ENCODE data around the gene TUT7. TPM values are rescaled to one million over a fixed set of nuclear protein-coding genes. Genes with fewer than 3 reads are reported as not detected.

TUT7 gene
- total RNA-seq, 1 donor from 2014 or later = 28.5 TPM

DNA sequence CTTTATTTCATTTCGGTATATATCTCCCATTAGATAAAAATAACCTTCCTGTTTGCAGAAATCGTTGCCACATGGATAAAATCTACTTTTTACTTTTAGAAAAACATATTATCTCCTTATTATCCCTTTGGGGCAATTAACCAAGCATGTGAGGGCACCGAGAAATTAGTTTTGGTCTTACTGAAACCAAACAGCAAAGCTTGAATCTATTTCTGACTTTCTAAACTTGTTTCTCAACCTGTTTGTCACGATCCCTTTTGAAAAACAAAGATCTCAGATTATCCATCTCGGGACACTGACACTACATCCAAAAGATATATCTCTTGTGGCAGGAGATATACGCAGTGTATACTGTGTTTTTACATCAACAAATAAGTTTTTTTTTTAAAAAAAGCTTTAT lies 2.3 kb downstream of the TUT7 start:
- Mint-ChIP-seq H3K27ac (no peak overlapping the region), H3K27me3 (ENCODE audit: insufficient read depth, low read depth) (no peaks in the 10 kb centered on the region), H3K9me3 (no peaks in the 10 kb centered on the region), H3K4me1 (peaks cover 21% of the 10 kb centered on the region), H3K36me3 (peaks cover 7% of the 10 kb centered on the region), H3K4me3 (no peak overlapping the region)
- peaks cover 6% of the 10 kb centered on the region for H3K4me1 ChIP-seq
- H3K36me3 ChIP-seq = peaks cover 7% of the 10 kb centered on the region
- TF ChIP-seq, protein P1, sequence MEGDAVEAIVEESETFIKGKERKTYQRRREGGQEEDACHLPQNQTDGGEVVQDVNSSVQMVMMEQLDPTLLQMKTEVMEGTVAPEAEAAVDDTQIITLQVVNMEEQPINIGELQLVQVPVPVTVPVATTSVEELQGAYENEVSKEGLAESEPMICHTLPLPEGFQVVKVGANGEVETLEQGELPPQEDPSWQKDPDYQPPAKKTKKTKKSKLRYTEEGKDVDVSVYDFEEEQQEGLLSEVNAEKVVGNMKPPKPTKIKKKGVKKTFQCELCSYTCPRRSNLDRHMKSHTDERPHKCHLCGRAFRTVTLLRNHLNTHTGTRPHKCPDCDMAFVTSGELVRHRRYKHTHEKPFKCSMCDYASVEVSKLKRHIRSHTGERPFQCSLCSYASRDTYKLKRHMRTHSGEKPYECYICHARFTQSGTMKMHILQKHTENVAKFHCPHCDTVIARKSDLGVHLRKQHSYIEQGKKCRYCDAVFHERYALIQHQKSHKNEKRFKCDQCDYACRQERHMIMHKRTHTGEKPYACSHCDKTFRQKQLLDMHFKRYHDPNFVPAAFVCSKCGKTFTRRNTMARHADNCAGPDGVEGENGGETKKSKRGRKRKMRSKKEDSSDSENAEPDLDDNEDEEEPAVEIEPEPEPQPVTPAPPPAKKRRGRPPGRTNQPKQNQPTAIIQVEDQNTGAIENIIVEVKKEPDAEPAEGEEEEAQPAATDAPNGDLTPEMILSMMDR (IDR thresholded peaks at IDR 0.05) = no peak
- TF ChIP-seq EZH2phosphoT487 (IDR thresholded peaks at IDR 0.05) = no peak
- no peak for TF ChIP-seq EZH2 (IDR thresholded peaks at IDR 0.05)
- peaks cover 64% of the 10 kb centered on the region for H3K79me2 ChIP-seq (ENCODE audit: low read depth)
- peaks cover 3% of the 10 kb centered on the region for H4K20me1 ChIP-seq (ENCODE audit: low read depth)
- H3F3A ChIP-seq (ENCODE audit: low read depth) = peaks cover 18% of the 10 kb centered on the region
- peaks cover 12% of the 10 kb centered on the region for H3K27me3 ChIP-seq
- DNase-seq (ENCODE audit: low spot score) = no peak
- no peak overlapping the region for H3K27ac ChIP-seq
- H3K4me3 ChIP-seq = no peak overlapping the region
- no peak overlapping the region for H3K9ac ChIP-seq
- H3K4me2 ChIP-seq = no peak overlapping the region
- no peak overlapping the region for H2AFZ ChIP-seq (replicated peaks)
- H3K9me3 ChIP-seq (ENCODE audit: low read depth) = no peaks in the 10 kb centered on the region

DNA sequence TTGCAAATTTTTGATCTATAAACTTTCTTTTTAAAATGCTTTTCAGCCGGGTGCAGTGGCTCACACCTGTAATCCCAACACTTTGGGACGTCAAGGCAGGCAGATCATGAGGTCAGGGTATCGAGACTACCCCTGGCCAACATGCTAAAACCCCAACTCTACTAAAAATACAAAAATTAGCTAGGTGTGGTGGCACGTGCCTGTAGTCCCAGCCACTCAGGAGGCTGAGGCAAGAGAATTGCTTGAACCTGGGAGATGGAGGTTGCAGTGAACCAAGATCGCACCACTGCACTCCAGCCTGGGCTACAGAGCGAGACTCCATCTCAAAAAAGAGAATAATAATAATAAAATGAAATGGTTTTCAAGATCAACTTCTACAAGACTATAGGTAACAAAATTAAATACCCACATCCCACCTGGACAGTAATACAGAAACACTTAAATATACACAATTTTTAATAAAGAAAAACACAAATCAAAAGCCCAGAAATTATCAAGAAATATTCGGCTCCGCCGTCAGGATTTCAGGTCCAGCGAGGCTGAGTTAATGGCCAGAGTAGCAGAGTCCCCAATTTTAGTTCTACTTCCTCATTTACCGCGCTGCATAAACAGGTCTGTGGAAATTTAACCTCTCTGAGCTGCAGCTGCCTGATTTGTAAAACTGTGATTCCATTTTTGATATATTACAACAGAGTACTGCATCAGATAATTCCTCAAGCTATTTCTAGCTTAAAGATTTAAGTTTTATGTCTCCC lies 4.0 kb downstream of the TUT7 start:
- Mint-ChIP-seq H3K27me3 (ENCODE audit: insufficient read depth, low read depth) (no peaks in the 10 kb centered on the region), H3K4me3 (no peak overlapping the region)

DNA sequence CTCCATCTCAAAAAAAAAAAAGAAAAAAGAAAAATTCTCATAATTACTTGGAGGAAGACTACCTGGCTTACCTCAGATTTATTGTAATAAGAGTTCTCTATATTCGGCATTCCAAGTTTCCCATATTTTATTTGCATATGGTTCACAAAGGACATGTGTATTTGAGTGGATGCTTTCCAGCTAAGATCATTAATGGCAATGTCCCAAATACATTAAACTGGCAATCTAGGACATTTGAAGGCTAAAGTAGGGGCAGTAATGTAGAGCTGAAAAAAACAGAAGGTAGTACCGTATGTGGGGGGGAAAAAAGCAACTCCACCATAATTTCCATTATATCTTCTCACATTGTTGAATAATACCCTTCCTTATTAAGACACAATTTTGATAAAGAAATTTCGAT lies 4.9 kb downstream of the TUT7 start:
- Histone ChIP-seq H3K4me1 (peaks cover 6% of the 10 kb centered on the region), H3K9ac (no peak overlapping the region), H3K27me3 (no peaks in the 10 kb centered on the region), H3K36me3 (peaks cover 16% of the 10 kb centered on the region), H2AFZ (replicated peaks) (no peak overlapping the region), H3K79me2 (ENCODE audit: low read depth) (peaks cover 69% of the 10 kb centered on the region), H3K9me3 (ENCODE audit: low read depth) (no peaks in the 10 kb centered on the region), H4K20me1 (ENCODE audit: low read depth) (peaks cover 3% of the 10 kb centered on the region), H3K27ac (no peak overlapping the region), H3F3A (ENCODE audit: low read depth) (peaks cover 10% of the 10 kb centered on the region), H3K4me3 (no peak overlapping the region), H3K4me2 (no peak overlapping the region)
- Mint-ChIP-seq H3K36me3 (peaks cover 11% of the 10 kb centered on the region), H3K9me3 (no peaks in the 10 kb centered on the region), H3K4me1 (peaks cover 16% of the 10 kb centered on the region), H3K4me3 (no peak overlapping the region), H3K27ac (no peak overlapping the region), H3K27me3 (ENCODE audit: insufficient read depth, low read depth) (no peaks in the 10 kb centered on the region)
- no peak for TF ChIP-seq EZH2phosphoT487 (IDR thresholded peaks at IDR 0.05)
- TF ChIP-seq, protein P1 (IDR thresholded peaks at IDR 0.05) = no peak
- no peak for TF ChIP-seq EZH2 (IDR thresholded peaks at IDR 0.05)
- no peak for DNase-seq (ENCODE audit: low spot score)

More for the DNA sequence above, 4.0 kb downstream of the TUT7 start:
- Mint-ChIP-seq H3K27ac (no peak overlapping the region), H3K36me3 (peaks cover 9% of the 10 kb centered on the region), H3K9me3 (no peaks in the 10 kb centered on the region), H3K4me1 (peaks cover 20% of the 10 kb centered on the region)
- peaks cover 18% of the 10 kb centered on the region for H3F3A ChIP-seq (ENCODE audit: low read depth)
- H3K36me3 ChIP-seq = peaks cover 15% of the 10 kb centered on the region
- H3K27ac ChIP-seq = no peak overlapping the region
- H3K79me2 ChIP-seq (ENCODE audit: low read depth) = peaks cover 69% of the 10 kb centered on the region
- H2AFZ ChIP-seq (replicated peaks) = no peak overlapping the region
- no peak for DNase-seq (ENCODE audit: low spot score)
- no peak for TF ChIP-seq EZH2 (IDR thresholded peaks at IDR 0.05)
- TF ChIP-seq, protein P1 (IDR thresholded peaks at IDR 0.05) = no peak
- TF ChIP-seq EZH2phosphoT487 (IDR thresholded peaks at IDR 0.05) = no peak
- no peak overlapping the region for H3K9ac ChIP-seq
- peaks cover 3% of the 10 kb centered on the region for H4K20me1 ChIP-seq (ENCODE audit: low read depth)
- peaks cover 5% of the 10 kb centered on the region for H3K27me3 ChIP-seq
- no peak overlapping the region for H3K4me3 ChIP-seq
- H3K4me2 ChIP-seq = no peak overlapping the region
- no peaks in the 10 kb centered on the region for H3K9me3 ChIP-seq (ENCODE audit: low read depth)
- H3K4me1 ChIP-seq = peaks cover 6% of the 10 kb centered on the region
